GM13976 (cell line): Measurements from ENCODE around the gene RFTN1.

Source experiments
- DNase-seq: peaks from one replicate; pipeline ENCODE4 v3.0.0; 2012; ENCODE audit warnings: low spot score
- in situ Hi-C: fragments of 300-500 bp; cut with MboI; formaldehyde crosslinking; loops from one replicate; pipeline ENCODE4 v1.12.0; 2022; ENCODE audit warnings: low sequenced_read_pairs, mixed read lengths, inconsistent platforms; ENCODE audit not compliant: unreplicated experiment
- TF ChIP-seq, protein P1 (sequence below): IDR thresholded peaks from 2 replicates; pipeline ENCODE4 v1.5.1; 2012; ENCODE audit warnings: borderline replicate concordance, mild to moderate bottlenecking; ENCODE audit not compliant: insufficient read depth; ENCODE audit errors: extremely low read depth, missing control alignments, control extremely low read depth

RFTN1 gene

DNA sequence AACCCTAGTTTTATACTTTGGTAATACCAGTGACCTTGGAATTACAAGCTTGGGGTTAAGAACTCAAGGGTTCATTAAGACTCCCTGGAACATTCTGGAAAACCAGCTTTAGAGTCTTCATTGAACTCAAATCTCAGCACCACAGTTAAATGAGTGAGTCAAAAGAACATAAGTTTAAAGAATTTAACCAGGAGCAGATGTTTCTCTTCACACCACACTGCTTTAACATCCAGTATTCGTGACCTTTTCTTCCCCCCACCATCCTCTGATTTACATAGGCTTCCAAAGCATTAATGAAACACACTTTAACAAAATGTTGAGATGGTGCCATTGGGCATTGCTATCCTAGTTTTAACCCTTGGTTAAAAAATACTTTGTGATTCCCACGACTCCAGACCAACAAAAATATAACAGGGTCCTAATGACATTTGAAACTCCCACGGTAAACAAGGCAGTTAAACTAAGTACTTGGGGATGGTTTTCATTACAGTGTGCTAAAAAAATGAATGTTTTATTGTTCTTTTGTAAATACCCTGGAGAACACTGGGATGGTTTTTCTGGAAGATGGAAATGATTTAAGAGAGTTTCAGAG is 124.6 kb downstream of the RFTN1 start:
- TF ChIP-seq, protein P1, sequence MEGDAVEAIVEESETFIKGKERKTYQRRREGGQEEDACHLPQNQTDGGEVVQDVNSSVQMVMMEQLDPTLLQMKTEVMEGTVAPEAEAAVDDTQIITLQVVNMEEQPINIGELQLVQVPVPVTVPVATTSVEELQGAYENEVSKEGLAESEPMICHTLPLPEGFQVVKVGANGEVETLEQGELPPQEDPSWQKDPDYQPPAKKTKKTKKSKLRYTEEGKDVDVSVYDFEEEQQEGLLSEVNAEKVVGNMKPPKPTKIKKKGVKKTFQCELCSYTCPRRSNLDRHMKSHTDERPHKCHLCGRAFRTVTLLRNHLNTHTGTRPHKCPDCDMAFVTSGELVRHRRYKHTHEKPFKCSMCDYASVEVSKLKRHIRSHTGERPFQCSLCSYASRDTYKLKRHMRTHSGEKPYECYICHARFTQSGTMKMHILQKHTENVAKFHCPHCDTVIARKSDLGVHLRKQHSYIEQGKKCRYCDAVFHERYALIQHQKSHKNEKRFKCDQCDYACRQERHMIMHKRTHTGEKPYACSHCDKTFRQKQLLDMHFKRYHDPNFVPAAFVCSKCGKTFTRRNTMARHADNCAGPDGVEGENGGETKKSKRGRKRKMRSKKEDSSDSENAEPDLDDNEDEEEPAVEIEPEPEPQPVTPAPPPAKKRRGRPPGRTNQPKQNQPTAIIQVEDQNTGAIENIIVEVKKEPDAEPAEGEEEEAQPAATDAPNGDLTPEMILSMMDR = no peak
- in situ Hi-C loops = no loop called here
- DNase-seq = no peak

DNA sequence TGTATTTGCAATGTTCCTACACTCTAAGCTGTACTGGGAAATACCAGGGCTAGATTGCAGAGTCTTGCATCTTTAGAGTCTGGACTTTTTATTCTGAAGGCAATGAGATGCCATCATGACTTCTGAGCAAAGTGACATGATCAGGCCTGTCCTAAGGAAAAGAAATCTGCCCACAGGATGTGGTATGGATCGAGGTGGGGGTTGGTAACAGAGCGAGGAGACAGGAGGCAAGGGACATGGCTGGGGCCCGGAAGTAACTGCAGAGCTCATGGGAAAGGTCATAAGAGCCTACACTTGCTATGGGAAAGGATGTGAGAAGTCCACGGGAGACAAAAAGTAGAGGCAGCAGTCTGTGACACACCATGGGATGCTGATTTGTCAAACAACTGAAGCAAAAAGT is 126.9 kb downstream of the RFTN1 start:
- in situ Hi-C loops = no loop called here
- TF ChIP-seq, protein P1 = no peak
- DNase-seq = no peak

DNA sequence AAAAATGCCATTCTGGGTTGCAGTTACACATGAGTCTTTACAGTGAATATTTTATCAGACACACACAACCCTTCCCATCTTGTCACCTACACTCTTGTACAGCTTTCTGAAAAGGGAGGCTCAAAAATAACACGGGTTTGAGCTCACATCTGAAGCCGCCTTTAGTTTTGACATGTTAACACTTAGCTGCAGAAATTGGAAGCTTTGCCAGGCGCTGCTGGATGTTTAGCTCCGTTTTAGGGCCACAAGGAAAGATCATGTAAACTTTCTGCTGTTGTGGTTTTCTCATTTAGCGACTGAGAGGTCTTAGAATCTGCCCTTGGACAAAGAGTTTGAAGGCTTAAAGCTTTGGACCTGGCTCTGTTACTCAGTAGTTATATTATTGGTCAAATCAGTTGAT is 128.3 kb downstream of the RFTN1 start:
- TF ChIP-seq, protein P1 = no peak
- no peak for DNase-seq
- in situ Hi-C loops = no loop called here

- TF ChIP-seq, protein P1 = no peak
- no peak for DNase-seq
- in situ Hi-C loops = no loop called here
These were observed 129.6 kb downstream of the RFTN1 start for GRCh38 chr3:16383864-16384263.

- TF ChIP-seq, protein P1 = no peak
These were observed 130.7 kb downstream of the RFTN1 start for GRCh38 chr3:16382845-16383244.

DNA sequence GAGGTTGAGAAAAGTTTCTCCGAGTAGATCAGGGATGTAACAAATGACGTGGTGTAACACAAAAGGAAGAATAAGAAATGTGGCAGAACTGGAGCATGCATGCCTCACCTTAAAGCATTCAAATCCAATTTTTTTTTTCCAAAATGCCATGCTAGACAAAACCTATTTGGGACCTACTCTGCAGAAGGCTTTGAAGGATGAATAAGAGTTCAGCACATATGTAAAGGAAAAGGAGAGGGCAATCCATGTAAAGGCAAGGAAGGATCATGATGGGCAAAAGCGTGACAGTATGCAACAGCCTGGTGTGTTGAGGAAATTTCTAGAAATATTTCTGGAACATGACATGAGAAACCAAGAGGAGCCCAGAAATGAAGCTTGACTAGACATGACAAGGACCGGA is 132.1 kb downstream of the RFTN1 start:
- in situ Hi-C loops = no loop called here
- TF ChIP-seq, protein P1 = no peak
- DNase-seq = no peak

More at GRCh38 chr3:16382845-16383244, 130.7 kb downstream of the RFTN1 start:
- DNase-seq = no peak
- in situ Hi-C loops = no loop called here
